ENCODE measurements around the gene PPFIA4. TPM values are rescaled to one million over a fixed set of nuclear protein-coding genes. Genes with fewer than 3 reads are reported as not detected.

PPFIA4 gene
- total and polyA plus RNA-seq, 2 donors (not counting 3 experiments of a cell fraction or from before 2014, with no cell fraction given), result 0.17 to 0.22 TPM

- no peak within 1 kb of the TSS for H3K4me3 ChIP-seq (replicated peaks in 1 of 3; ENCODE audit: insufficient read depth in 1 of 3, low read depth in 1 of 3, low read length in 3 of 3)
- TF ChIP-seq EZH2 (IDR thresholded peaks at IDR 0.05; ENCODE audit: borderline replicate concordance, low read depth, low read length, severe bottlenecking) (no peak), MAX (IDR thresholded peaks at IDR 0.05; ENCODE audit: insufficient read depth, insufficient read length) (no peak), POLR2A (IDR thresholded peaks at IDR 0.05; ENCODE audit: low read depth, low read length) (no peak), MYC (IDR thresholded peaks at IDR 0.05; ENCODE audit: low read depth, low read length) (no peak), POLR2AphosphoS5 (IDR thresholded peaks at IDR 0.05; ENCODE audit: insufficient read depth, low read depth, low read length) (no peak), GATA2 (IDR thresholded peaks at IDR 0.05; ENCODE audit: insufficient read depth, insufficient read length, low read depth, low read length) (no peak), FOS (IDR thresholded peaks at IDR 0.05; ENCODE audit: borderline replicate concordance, insufficient read depth, low read length) (no peak), JUN (IDR thresholded peaks at IDR 0.05; ENCODE audit: borderline replicate concordance, insufficient read depth, insufficient read length, low read depth) (no peak)
- TF ChIP-seq, protein P1, sequence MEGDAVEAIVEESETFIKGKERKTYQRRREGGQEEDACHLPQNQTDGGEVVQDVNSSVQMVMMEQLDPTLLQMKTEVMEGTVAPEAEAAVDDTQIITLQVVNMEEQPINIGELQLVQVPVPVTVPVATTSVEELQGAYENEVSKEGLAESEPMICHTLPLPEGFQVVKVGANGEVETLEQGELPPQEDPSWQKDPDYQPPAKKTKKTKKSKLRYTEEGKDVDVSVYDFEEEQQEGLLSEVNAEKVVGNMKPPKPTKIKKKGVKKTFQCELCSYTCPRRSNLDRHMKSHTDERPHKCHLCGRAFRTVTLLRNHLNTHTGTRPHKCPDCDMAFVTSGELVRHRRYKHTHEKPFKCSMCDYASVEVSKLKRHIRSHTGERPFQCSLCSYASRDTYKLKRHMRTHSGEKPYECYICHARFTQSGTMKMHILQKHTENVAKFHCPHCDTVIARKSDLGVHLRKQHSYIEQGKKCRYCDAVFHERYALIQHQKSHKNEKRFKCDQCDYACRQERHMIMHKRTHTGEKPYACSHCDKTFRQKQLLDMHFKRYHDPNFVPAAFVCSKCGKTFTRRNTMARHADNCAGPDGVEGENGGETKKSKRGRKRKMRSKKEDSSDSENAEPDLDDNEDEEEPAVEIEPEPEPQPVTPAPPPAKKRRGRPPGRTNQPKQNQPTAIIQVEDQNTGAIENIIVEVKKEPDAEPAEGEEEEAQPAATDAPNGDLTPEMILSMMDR (IDR thresholded peaks at IDR 0.05; ENCODE audit: extremely low read depth in 1 of 2, insufficient read depth in 1 of 2, low read depth in 1 of 2, low read length in 2 of 2), result no peak
- H3K9me1 ChIP-seq (replicated peaks; ENCODE audit: control insufficient read depth, extremely low read depth, insufficient read depth, low read length), result no peaks in the 10 kb centered on the region
- no TSS peak for BruUV-seq (replicated peaks)
- DNase-seq (ENCODE audit: low read depth, low spot score) (no peak), FAIRE-seq (no peak)
- H2AFZ ChIP-seq (ENCODE audit: low read depth, low read length), result no peak within 1 kb of the TSS
- peaks cover 5 to 10% of the 10 kb centered on the region in 2 experiments for H3K27me3 ChIP-seq (ENCODE audit: control insufficient read depth in 2 of 2, insufficient read depth in 2 of 2, low read length in 2 of 2)
- no peaks in the 10 kb centered on the region for H3K36me3 ChIP-seq (ENCODE audit: control insufficient read depth in 2 of 2, extremely low read depth in 1 of 2, insufficient read depth in 2 of 2, low read length in 2 of 2)
- intact Hi-C loops (cut with micrococcal nuclease), result no loop called here
- no peaks in the 10 kb centered on the region for H3K79me2 ChIP-seq (ENCODE audit: control insufficient read depth, insufficient read depth, low read length)
- no peaks in the 10 kb centered on the region for H3K9me3 ChIP-seq (replicated peaks; ENCODE audit: control insufficient read depth, insufficient read depth, low read length)
- CTCF ChIA-PET, result interaction anchor here (0.7 to 2.3 kb wide), 6 partner anchors 8 to 184 kb away, joined by 3 to 7 read pairs (median 4); partner anchors contain the start of gene ADORA1
- no peak within 1 kb of the TSS for H3K9ac ChIP-seq (replicated peaks; ENCODE audit: extremely low read depth, insufficient read depth, low read length)
- no peak within 1 kb of the TSS for H3K27ac ChIP-seq (ENCODE audit: insufficient read depth, low read depth, low read length)
- H3K4me2 ChIP-seq (ENCODE audit: insufficient read depth, low read length), result no peak within 1 kb of the TSS
- no peaks in the 10 kb centered on the region for H4K20me1 ChIP-seq (replicated peaks; ENCODE audit: control insufficient read depth, extremely low read depth, insufficient read depth, low read length)
- dilution Hi-C loops (cut with MboI; ENCODE audit: extremely low pct_ligation_motif_present, low sequenced_read_pairs), result no loop called here
- POLR2A ChIA-PET, result no interaction called here
- no peaks in the 10 kb centered on the region for H3K4me1 ChIP-seq (ENCODE audit: control insufficient read depth, extremely low read depth, insufficient read depth, low read length)
These were observed 59.5 kb downstream of the PPFIA4 start, which contains the start of gene MYOG for GRCh38 chr1:203085528-203086406. TSS of gene MYOG (minus strand) at chr1:203086012. CDS start at chr1:203085961, 51 bp downstream.

Measured in endothelial cell of umbilical vein (primary cell).